ENCODE measurements around the gene FSTL3.

DNA sequence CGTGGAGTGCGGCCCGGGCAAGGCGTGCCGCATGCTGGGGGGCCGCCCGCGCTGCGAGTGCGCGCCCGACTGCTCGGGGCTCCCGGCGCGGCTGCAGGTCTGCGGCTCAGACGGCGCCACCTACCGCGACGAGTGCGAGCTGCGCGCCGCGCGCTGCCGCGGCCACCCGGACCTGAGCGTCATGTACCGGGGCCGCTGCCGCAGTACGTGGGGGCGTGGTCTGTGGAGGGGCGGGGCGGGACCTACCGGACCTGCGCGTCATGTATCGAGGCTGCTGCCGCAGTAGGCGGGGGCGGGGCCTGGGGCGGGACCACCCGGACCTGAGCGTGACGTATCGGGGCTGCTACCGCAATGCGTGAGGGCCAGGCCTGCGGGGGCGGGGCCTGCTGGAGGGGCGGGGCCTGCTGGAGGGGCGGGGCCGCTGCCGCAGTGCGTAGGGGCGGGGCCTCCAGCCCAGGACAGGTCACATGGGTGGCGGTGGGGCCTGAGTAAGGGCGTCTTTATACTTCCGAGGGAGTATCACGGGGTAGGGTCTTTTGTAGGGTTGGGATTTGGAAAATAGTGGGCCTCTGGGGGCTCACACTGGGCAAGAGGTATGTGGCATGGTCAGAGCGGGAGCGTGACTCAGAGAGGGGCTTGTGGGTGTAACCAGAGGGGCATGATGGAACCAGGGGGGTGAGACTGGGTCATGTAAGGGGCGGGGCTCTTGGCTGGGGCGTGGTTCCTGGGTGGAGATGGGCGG lies 4.3 kb downstream of the FSTL3 start:
- TF ChIP-seq SETDB1 (CRISPR knock-in tag; IDR thresholded peaks at IDR 0.05; ENCODE audit: borderline replicate concordance), result no peak
- TF ChIP-seq ZNF143 (CRISPR knock-in tag; IDR thresholded peaks at IDR 0.05), result peak; percentile 56; the same call in 1 of the 2 replicates

Measured in HepG2 (cell line).